Left lobe of liver (tissue), 2 donors: Measurements from ENCODE around the gene SEC22A. TPM values are rescaled to one million over a fixed set of nuclear protein-coding genes. Genes with fewer than 3 reads are reported as not detected.

Experiments used
- ATAC-seq: fragments of 200-7000 bp; cut with Tn5 transposase; one replicate; pipeline ENCODE4 v1.9.1; 2020; ENCODE audit warnings: mild to moderate bottlenecking, moderate library complexity
- DNase-seq: peaks from one replicate; pipeline ENCODE4 v3.0.0-alpha.2; 2020; ENCODE audit warnings: low spot score
- total RNA-seq: library from RNA; stranded (reverse); gene quantifications from one replicate; pipeline ENCODE4 v1.2.1, GENCODE V29; 2021
- donor health status: DM: no; HTN: no; CAD: no; lungs with moderate emphysema.
- donor health status: DM: no; HTN: yes; CAD: no.

SEC22A gene
- total RNA-seq, 1 donor from 2014 or later: 7.7 TPM

GRCh38 chr3:123286308-123287023, 84.7 kb downstream of the SEC22A start:
- peak; percentile 78 for ATAC-seq

GRCh38 chr3:123287051-123287961, 85.6 kb downstream of the SEC22A start:
- DNase-seq (no peak), ATAC-seq (no peak)

More at GRCh38 chr3:123286308-123287023, 84.7 kb downstream of the SEC22A start:
- no peak for DNase-seq

- DNase-seq (no peak), ATAC-seq (no peak)
Observed at GRCh38 chr3:123287962-123288302, 86.2 kb downstream of the SEC22A start.

GRCh38 chr3:123289391-123290106, 87.8 kb downstream of the SEC22A start:
- no peak for ATAC-seq

GRCh38 chr3:123290107-123290930, 88.6 kb downstream of the SEC22A start:
- no peak for ATAC-seq
- no peak for DNase-seq

More at GRCh38 chr3:123289391-123290106, 87.8 kb downstream of the SEC22A start:
- DNase-seq: no peak

GRCh38 chr3:123290962-123291361, 89.2 kb downstream of the SEC22A start:
- DNase-seq (no peak), ATAC-seq (no peak)

GRCh38 chr3:123291404-123291803, 89.7 kb downstream of the SEC22A start:
- ATAC-seq: no peak

GRCh38 chr3:123292321-123293310, 90.9 kb downstream of the SEC22A start:
- peak; percentile 12 for ATAC-seq
- no peak for DNase-seq

More at GRCh38 chr3:123291404-123291803, 89.7 kb downstream of the SEC22A start:
- no peak for DNase-seq

GRCh38 chr3:123294296-123294938, 92.7 kb downstream of the SEC22A start:
- no peak for DNase-seq
- ATAC-seq: no peak

GRCh38 chr3:123295171-123295900, 93.6 kb downstream of the SEC22A start:
- DNase-seq: no peak
- no peak for ATAC-seq

- ATAC-seq (no peak), DNase-seq (no peak)
Observed at GRCh38 chr3:123295901-123296250, 94.1 kb downstream of the SEC22A start.

- DNase-seq (no peak), ATAC-seq (no peak)
Observed at GRCh38 chr3:123296261-123296660, 94.5 kb downstream of the SEC22A start.

- DNase-seq (no peak), ATAC-seq (no peak)
Observed at GRCh38 chr3:123296836-123297626, 95.3 kb downstream of the SEC22A start.

GRCh38 chr3:123297627-123297899, 95.8 kb downstream of the SEC22A start:
- DNase-seq: no peak
- no peak for ATAC-seq

GRCh38 chr3:123298903-123299302, 97.2 kb downstream of the SEC22A start:
- no peak for DNase-seq
- no peak for ATAC-seq

- DNase-seq (no peak), ATAC-seq (no peak)
Observed at GRCh38 chr3:123299581-123299980, 97.8 kb downstream of the SEC22A start.

- DNase-seq (no peak), ATAC-seq (no peak)
Observed at GRCh38 chr3:123300056-123300455, 98.3 kb downstream of the SEC22A start.

GRCh38 chr3:123300583-123300982, 98.8 kb downstream of the SEC22A start:
- no peak for DNase-seq
- no peak for ATAC-seq
